Glomerular endothelial cell (primary cell): ENCODE measurements around the gene RBM12. TPM values are rescaled to one million over a fixed set of nuclear protein-coding genes. Genes with fewer than 3 reads are reported as not detected.

Source experiments
- DNase-seq: peaks from one replicate; pipeline ENCODE4 v3.0.0-alpha.2; 2011; ENCODE audit warnings: low read depth, low spot score; ENCODE audit errors: extremely low read depth
- total RNA-seq: library from RNA; depleted of rRNA; stranded (reverse); fragments of >200 nt; gene quantifications from 2 replicates; pipeline ENCODE4 v1.2.3, GENCODE V29; 2015

RBM12 gene
- total RNA-seq, 1 donor from 2014 or later, result 47.3 TPM

DNA sequence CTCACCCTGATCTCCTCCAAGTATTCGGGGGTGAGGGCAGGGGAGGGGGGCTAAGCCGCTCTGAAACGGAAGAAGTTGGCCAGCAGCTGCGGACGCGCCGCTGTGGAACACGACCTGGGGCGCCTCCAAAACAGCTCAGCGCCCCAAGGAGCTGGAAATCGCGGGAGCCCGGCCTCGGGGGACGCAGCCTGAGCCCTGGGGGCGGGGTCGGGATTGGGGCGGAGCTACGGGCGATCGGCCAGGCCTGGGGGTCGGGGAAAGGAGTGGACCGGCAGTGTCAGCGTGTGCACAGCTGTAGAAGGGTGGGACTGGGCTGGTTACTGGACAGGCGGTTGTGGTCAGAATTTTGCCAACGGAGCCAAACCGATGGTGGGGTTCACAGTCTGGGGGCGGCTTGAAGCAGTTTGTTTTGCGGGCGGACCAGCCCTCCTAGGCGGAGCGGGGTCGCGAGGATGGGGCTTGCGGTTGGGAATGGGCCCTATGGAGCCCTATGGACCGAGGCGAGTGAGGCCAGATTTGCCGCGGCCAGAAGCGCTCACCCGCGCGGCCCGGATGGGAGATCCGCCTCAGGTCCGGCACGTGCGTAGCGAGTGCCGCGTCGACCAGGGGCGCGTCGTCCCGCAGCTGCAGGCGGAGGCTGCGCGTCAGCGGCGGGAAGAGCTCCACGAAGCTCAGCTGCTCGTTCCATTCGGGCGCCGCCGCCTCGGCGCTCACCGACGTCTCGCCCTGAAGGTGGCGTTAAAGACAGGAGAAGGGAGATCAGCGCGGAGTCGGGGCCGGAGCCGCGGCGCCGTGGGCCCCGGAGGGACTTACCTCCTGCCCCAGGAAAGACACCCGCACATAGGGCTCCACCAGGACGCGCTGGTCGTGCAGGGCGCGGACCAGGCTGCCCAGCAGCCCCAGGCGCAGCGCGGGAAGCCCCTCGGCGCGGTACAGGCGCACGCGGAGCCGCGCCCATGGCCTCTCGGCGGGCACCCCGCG lies 63.4 kb downstream of the RBM12 start:
- DNase-seq, result no peak

DNA sequence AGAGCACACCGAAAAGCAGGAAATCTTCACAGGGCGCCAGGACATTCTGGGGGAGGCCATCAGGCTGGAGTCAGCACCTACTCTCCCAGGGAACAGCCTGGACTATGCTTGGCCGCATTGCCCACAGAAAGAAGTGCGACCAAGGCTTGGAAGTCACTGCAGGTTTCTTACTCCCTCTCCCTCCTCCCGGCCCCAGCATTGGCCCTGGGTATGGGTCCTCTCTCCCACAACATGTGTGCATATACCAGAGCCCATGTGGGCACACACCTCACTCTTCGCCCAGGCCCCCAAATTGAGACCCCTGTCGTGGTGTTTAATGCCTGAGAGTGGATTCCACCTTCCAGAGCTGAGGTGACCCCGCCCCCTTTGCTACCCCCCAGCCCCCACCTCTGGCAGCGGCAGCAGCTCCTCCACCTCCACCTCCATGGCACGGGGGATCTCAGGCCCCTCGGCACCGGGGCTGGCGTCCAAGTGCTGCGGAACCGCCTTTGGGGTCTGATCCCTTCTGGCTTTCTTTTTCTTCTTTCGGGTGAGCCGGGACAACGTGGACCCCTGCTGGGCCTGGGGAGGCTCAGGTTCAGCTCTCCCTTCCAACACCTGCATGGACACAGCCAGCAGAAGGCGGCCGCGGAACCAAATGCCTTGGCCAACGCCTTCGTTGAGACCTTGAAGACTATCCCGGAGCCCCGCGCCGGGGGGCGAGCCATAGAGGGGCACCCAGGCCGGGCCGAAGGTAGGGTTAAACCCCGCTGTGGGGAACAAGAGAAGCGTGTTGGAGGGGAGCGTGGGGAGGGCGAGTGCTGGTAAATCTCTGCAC lies 64.3 kb downstream of the RBM12 start:
- no peak for DNase-seq

DNA sequence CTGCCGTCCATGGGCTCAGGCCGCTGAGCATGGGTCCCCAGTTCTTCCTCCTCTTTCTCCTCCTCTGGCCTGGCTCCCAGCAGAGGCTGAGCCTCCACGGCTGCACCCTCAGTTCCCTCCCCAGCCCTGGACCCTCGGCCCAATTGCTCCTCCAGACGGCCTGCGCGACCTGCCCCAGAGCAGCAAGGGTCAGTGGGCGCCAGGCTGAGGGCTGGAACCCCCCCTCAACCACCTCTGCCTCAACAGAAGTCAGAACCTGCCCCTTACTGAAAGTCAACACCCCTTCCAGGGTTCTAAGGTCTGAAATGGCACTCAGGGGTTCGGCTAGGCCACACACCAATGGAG lies 65.0 kb downstream of the RBM12 start:
- no peak for DNase-seq

Other genes starting within 250 kb of the RBM12 start
- gene GDF5, start 226.7 kb downstream of the RBM12 start, total RNA-seq, result 0.53 and 6.1 TPM in 2 replicates
- 31.6 and 32.0 TPM in 2 replicates for gene CEP250, start 209.3 kb downstream of the RBM12 start, total RNA-seq
- not detected in 2 replicates for gene C20orf173, start 135.2 kb downstream of the RBM12 start, total RNA-seq
- 170 and 258 TPM in 2 replicates for gene ERGIC3, start 122.8 kb downstream of the RBM12 start, total RNA-seq
- gene SPAG4, start 49.1 kb downstream of the RBM12 start, total RNA-seq, result 5.7 and 9.4 TPM in 2 replicates
- 93.1 and 149 TPM in 2 replicates for gene CPNE1, start within 50 bp of the RBM12 start, total RNA-seq
- 22.3 and 28.3 TPM in 2 replicates for gene NFS1, start 34.5 kb upstream of the RBM12 start, total RNA-seq
- 333 and 513 TPM in 2 replicates for gene ROMO1, start 34.5 kb upstream of the RBM12 start, total RNA-seq
- 134 and 187 TPM in 2 replicates for gene RBM39, start 77.4 kb upstream of the RBM12 start, total RNA-seq
- gene PHF20, start 107.1 kb upstream of the RBM12 start, total RNA-seq, result 46.6 and 47.0 TPM in 2 replicates